HepG2 (cell line): ENCODE results near the gene MAN2C1. TPM values are rescaled to one million over a fixed set of nuclear protein-coding genes. Genes with fewer than 3 reads are reported as not detected.

Source experiments
- ATAC-seq: fragments of 200-7000 bp; cut with Tn5 transposase; 3 replicates; pipeline ENCODE4 v1.9.1; 2020; ENCODE audit warnings: mild to moderate bottlenecking, moderate library complexity
- BruUV-seq: library from RNA; stranded (reverse); fragments of 400-500 nt; replicated peaks from 2 replicates; lab custom pipeline; 2021; lab: Mats Ljungman, UMichigan
- CTCF ChIA-PET: fragments of 300-600 bp; formaldehyde crosslinking; extraction: SDS; loops from one replicate; lab custom pipeline; 2021; ENCODE audit warnings: low total read pairs, inconsistent platforms, low intra/inter-chr PET ratio; lab: Yijun Ruan, JAX
- POLR2A ChIA-PET: fragments of 350-600 bp; sonication (Branson Sonifier 250); formaldehyde crosslinking; loops from one replicate; lab custom pipeline; 2020; ENCODE audit warnings: antibody characterized with exemption, inconsistent platforms; lab: Yijun Ruan, JAX
- DNase-seq: peaks from one replicate; pipeline ENCODE4 v3.0.0-alpha.2; 2015; ENCODE audit warnings: low spot score
- FAIRE-seq: peaks from 3 replicates; lab custom pipeline; 2011; peaks lifted over from hg19 to GRCh38; lab: Jason Lieb, UNC
- H2AFZ ChIP-seq: one replicate; pipeline ENCODE4 v1.6.1; 2011; ENCODE audit warnings: low read length, inconsistent platforms
- H3K27ac ChIP-seq: fragments of 300-600 bp; 3 replicates; pipeline ENCODE4 v1.8.0; 2011; ENCODE audit warnings: mixed run types, mild to moderate bottlenecking, mixed read lengths, low read length, inconsistent platforms; ENCODE audit not compliant: insufficient read depth; ENCODE audit errors: extremely low read length
- H3K27me3 ChIP-seq, 2 experiments: fragments of 200-600 bp in 1 of 2; 2 replicates in 1 of 2; 3 replicates in 1 of 2; pipeline versions ENCODE4 v1.6.0 to v1.8.0; 2011; ENCODE audit warnings: low read length in 2 of 2, mild to moderate bottlenecking in 2 of 2, moderate library complexity in 2 of 2, inconsistent platforms in 1 of 2; ENCODE audit not compliant: insufficient read depth in 2 of 2, control insufficient read depth in 1 of 2
- H3K36me3 ChIP-seq, 2 experiments: fragments of 200-600 bp in 1 of 2; replicated peaks in 1 of 2; 2 replicates in 1 of 2; 3 replicates in 1 of 2; pipeline versions ENCODE4 v1.5.1 to v1.8.0; 2011; ENCODE audit warnings: low read length in 2 of 2, inconsistent platforms in 1 of 2; ENCODE audit not compliant: insufficient read depth in 2 of 2, control insufficient read depth in 1 of 2
- H3K4me1 ChIP-seq: 2 replicates; pipeline ENCODE4 v1.5.1; 2012; ENCODE audit warnings: low read length, inconsistent platforms; ENCODE audit not compliant: insufficient read depth
- H3K4me2 ChIP-seq: 2 replicates; pipeline ENCODE4 v1.6.0; 2011; ENCODE audit warnings: low read depth, low read length, inconsistent platforms
- H3K4me3 ChIP-seq, 3 experiments: fragments of 200-600 bp in 1 of 3; sonication (generic), shearing (Covaris generic) in 1 of 3; replicated peaks in 1 of 3; 2 replicates each; pipeline ENCODE4 v1.5.1; 2011 to 2016; ENCODE audit warnings: low read length in 3 of 3, inconsistent platforms in 2 of 3, low read depth in 2 of 3, mild to moderate bottlenecking in 2 of 3, control low read depth in 1 of 3, mixed read lengths in 1 of 3; ENCODE audit not compliant: insufficient read depth in 1 of 3
- H3K79me2 ChIP-seq: one replicate; pipeline ENCODE4 v1.6.1; 2011; ENCODE audit warnings: low read length, inconsistent platforms; ENCODE audit not compliant: insufficient read depth
- H3K9ac ChIP-seq: 2 replicates; pipeline ENCODE4 v1.6.0; 2011; ENCODE audit warnings: mild to moderate bottlenecking, low read depth, low read length, inconsistent platforms; ENCODE audit not compliant: insufficient read depth
- H3K9me3 ChIP-seq: 2 replicates; pipeline ENCODE4 v1.5.1; 2012; ENCODE audit warnings: mild to moderate bottlenecking, low read length
- H4K20me1 ChIP-seq: 2 replicates; pipeline ENCODE4 v1.6.0; 2011; ENCODE audit warnings: inconsistent platforms, mild to moderate bottlenecking, low read length, moderate library complexity; ENCODE audit not compliant: insufficient read depth
- ADNP ChIP-seq: sonication (generic); formaldehyde crosslinking; IDR thresholded peaks from 2 replicates; pipeline ENCODE4 v1.4.0; 2020; ENCODE audit warnings: missing genetic modification reagents
- ATF1 ChIP-seq: IDR thresholded peaks from 2 replicates; pipeline ENCODE4 v1.6.1; 2016; ENCODE audit warnings: mild to moderate bottlenecking, control low read depth
- ATF4 ChIP-seq, 2 experiments: fragments of 450-650 bp in 1 of 2; sonication (generic) in 1 of 2; formaldehyde crosslinking; IDR thresholded peaks; 2 replicates each; pipeline versions ENCODE4 v1.5.0 to v1.8.0; 2020 to 2022; ENCODE audit warnings: mild to moderate bottlenecking in 1 of 2, missing genetic modification reagents in 1 of 2
- FOXA3 ChIP-seq: IDR thresholded peaks from 2 replicates; pipeline ENCODE4 v1.6.1; 2016; ENCODE audit warnings: missing genetic modification reagents, missing compliant biosample characterization
- FOXM1 ChIP-seq: sonication (generic); formaldehyde crosslinking; IDR thresholded peaks from 2 replicates; pipeline ENCODE4 v1.5.0; 2020; ENCODE audit warnings: missing genetic modification reagents
- HNF4A ChIP-seq: sonication (generic); formaldehyde crosslinking; IDR thresholded peaks from 2 replicates; pipeline ENCODE4 v1.4.0; 2020; ENCODE audit warnings: missing genetic modification reagents
- KLF16 ChIP-seq, 2 experiments: sonication (generic) in 1 of 2; formaldehyde crosslinking in 1 of 2; IDR thresholded peaks; 2 replicates each; pipeline versions ENCODE4 v1.6.1 to v1.8.0; 2016 to 2023; ENCODE audit warnings: missing genetic modification reagents in 2 of 2, missing compliant biosample characterization in 1 of 2
- MXD4 ChIP-seq: IDR thresholded peaks from 2 replicates; pipeline ENCODE4 v1.6.1; 2016; ENCODE audit warnings: mild to moderate bottlenecking, missing biosample characterization, missing genetic modification reagents
- ONECUT2 ChIP-seq: sonication (generic); formaldehyde crosslinking; IDR thresholded peaks from 2 replicates; pipeline ENCODE4 v1.4.0; 2020; ENCODE audit warnings: missing genetic modification reagents
- PRPF4 ChIP-seq: fragments of 200-400 bp; formaldehyde crosslinking; IDR thresholded peaks from 2 replicates; pipeline ENCODE4 v1.6.1; 2016; ENCODE audit warnings: low read length, low read depth; ENCODE audit not compliant: poor library complexity, severe bottlenecking
- REXO4 ChIP-seq: sonication (generic); formaldehyde crosslinking; IDR thresholded peaks from 2 replicates; pipeline ENCODE4 v1.8.0; 2022; ENCODE audit warnings: missing genetic modification reagents, mild to moderate bottlenecking, borderline replicate concordance
- SMAD9 ChIP-seq: sonication (generic); formaldehyde crosslinking; IDR thresholded peaks from 2 replicates; pipeline ENCODE4 v1.5.1; 2020; ENCODE audit warnings: mild to moderate bottlenecking, missing genetic modification reagents
- SP2 ChIP-seq: sonication (generic); formaldehyde crosslinking; IDR thresholded peaks from 2 replicates; pipeline ENCODE4 v1.5.1; 2020; ENCODE audit warnings: mild to moderate bottlenecking, missing genetic modification reagents
- TAF15 ChIP-seq: fragments of 200-400 bp; formaldehyde crosslinking; IDR thresholded peaks from one replicate; pipeline ENCODE4 v1.6.1; 2018; ENCODE audit warnings: mild to moderate bottlenecking, low read depth, low read length; ENCODE audit not compliant: poor library complexity, severe bottlenecking
- THAP11 ChIP-seq: IDR thresholded peaks from 2 replicates; pipeline ENCODE4 v1.6.1; 2016; ENCODE audit warnings: missing biosample characterization, missing genetic modification reagents
- TMF1 ChIP-seq: sonication (generic); formaldehyde crosslinking; IDR thresholded peaks from 2 replicates; pipeline ENCODE4 v1.8.1; 2022; ENCODE audit warnings: low read depth, missing genetic modification reagents
- U2AF1 ChIP-seq: fragments of 200-400 bp; formaldehyde crosslinking; optimal IDR thresholded peaks from 2 replicates; pipeline ENCODE3; 2017; ENCODE audit warnings: mild to moderate bottlenecking, low read depth, low read length
- ZFAT ChIP-seq: sonication (generic); formaldehyde crosslinking; conservative IDR thresholded peaks from 2 replicates; pipeline ENCODE4 v1.8.1; 2023; ENCODE audit warnings: missing genetic modification reagents, inconsistent platforms
- ZNF138 ChIP-seq: sonication (generic); formaldehyde crosslinking; IDR thresholded peaks from 2 replicates; pipeline ENCODE4 v1.5.0; 2020; ENCODE audit warnings: mild to moderate bottlenecking, low read depth, missing genetic modification reagents
- ZNF333 ChIP-seq: sonication (generic); formaldehyde crosslinking; IDR thresholded peaks from 2 replicates; pipeline ENCODE4 v1.4.0; 2020; ENCODE audit warnings: mild to moderate bottlenecking, missing genetic modification reagents, borderline replicate concordance
- ZNF775 ChIP-seq: sonication (generic); formaldehyde crosslinking; IDR thresholded peaks from 2 replicates; pipeline ENCODE4 v1.4.0; 2020; ENCODE audit warnings: missing genetic modification reagents, mild to moderate bottlenecking, moderate library complexity, borderline replicate concordance
- WGBS: methylation state at CpG from one replicate; pipeline ENCODE4 v1.1.6; 2017; ENCODE audit warnings: low lambda C conversion rate; 5-methylcytosine and 5-hydroxymethylcytosine counted together
- in situ Hi-C: cut with HindIII; loops from 2 replicates; pipeline ENCODE4 v1.10.0; 2017; ENCODE audit warnings: low pct_unique_long_range_greater_than_20kb; ENCODE audit not compliant: extremely low pct_ligation_motif_present
- intact Hi-C: fragments of 100-400 bp; cut with micrococcal nuclease; formaldehyde crosslinking; loops from one replicate; pipeline ENCODE4 v1.10.0; 2022; ENCODE audit not compliant: unreplicated experiment
- polyA plus RNA-seq, 8 experiments: library from polyadenylated mRNA; depleted of rRNA in 3 of 8; stranded (reverse) in 7 of 8; unstranded in 1 of 8; fragments of >200 nt; fragmentation: Illumina TruSeq in 4 of 8; extraction: Trizol in 4 of 8; gene quantifications; 2 replicates each; pipeline versions ENCODE4 v1.2.1 to v1.2.3, GENCODE V29; 2011 to 2016; ENCODE audit warnings: low read depth in 4 of 8, missing spikeins in 1 of 8, mixed read lengths in 1 of 8; ENCODE audit not compliant: insufficient read depth in 1 of 8
- total RNA-seq, 5 experiments: library from RNA; depleted of rRNA; stranded (reverse); fragments of >200 nt; fragmentation: Illumina TruSeq; extraction: Trizol; gene quantifications; 2 replicates each; pipeline ENCODE4 v1.2.3, GENCODE V29; 2016; ENCODE audit warnings: low read depth in 1 of 5

MAN2C1 gene
- total and polyA plus RNA-seq, 2 of the 13 experiments (the other 11 are each of a cell fraction or from before 2014, with no cell fraction given) = 62.6 to 71.0 TPM

GRCh38 chr15:75348562-75349350, 19.7 kb downstream of the MAN2C1 start:
- H3K9ac ChIP-seq = peak overlapping the region; percentile 81
- no peak for DNase-seq
- ChIA-PET CTCF (no interaction called here), POLR2A (interaction anchor here (0.6 to 2.4 kb wide), 2 partner anchors 20 to 988 kb away, joined by 3 to 42 read pairs; partner anchors contain the start of genes ISL2 and MAN2C1)
- peak overlapping the region; percentile 94 for H3K4me2 ChIP-seq
- H3K27ac ChIP-seq = peak overlapping the region; percentile 47
- in situ Hi-C loops = no loop called here
- 76% methylated on average over 25 of the region's 46 CpGs for WGBS
- no TSS peak for BruUV-seq
- ATAC-seq = peak; percentile 29
- H2AFZ ChIP-seq = no peak overlapping the region
- H3K36me3 ChIP-seq = no peaks in the 10 kb centered on the region
- peak overlapping the region; percentile 70 to 96 (median 94) for H3K4me3 ChIP-seq
- H3K79me2 ChIP-seq = no peaks in the 10 kb centered on the region
- peaks cover 18% of the 10 kb centered on the region for H3K4me1 ChIP-seq
- intact Hi-C loops = no loop called here
- H4K20me1 ChIP-seq = no peaks in the 10 kb centered on the region
- no peaks in the 10 kb centered on the region for H3K27me3 ChIP-seq
- H3K9me3 ChIP-seq = no peaks in the 10 kb centered on the region
- no peak for FAIRE-seq
- TF ChIP-seq ONECUT2 (CRISPR knock-in tag) (no peak), SP2 (CRISPR knock-in tag) (no peak), ATF4 (CRISPR knock-in tag; IDR thresholded peaks at IDR 0.05) (no peak), KLF16 (CRISPR knock-in tag; IDR thresholded peaks at IDR 0.05) (no peak), FOXA3 (CRISPR knock-in tag) (no peak), U2AF1 (no peak), MXD4 (CRISPR knock-in tag) (no peak), THAP11 (CRISPR knock-in tag) (no peak), TAF15 (no peak), HNF4A (peak; percentile 48; the same call in 1 of the 2 replicates), ZFAT (no peak), ADNP (CRISPR knock-in tag) (no peak), REXO4 (CRISPR knock-in tag) (no peak), ZNF333 (0 out of 2 replicates have a peak, but pooled peaks have one; percentile 50), PRPF4 (no peak), FOXM1 (CRISPR knock-in tag) (no peak), ATF1 (CRISPR knock-in tag) (no peak), SMAD9 (CRISPR knock-in tag) (no peak), TMF1 (CRISPR knock-in tag) (no peak), ZNF775 (CRISPR knock-in tag) (no peak), ZNF138 (CRISPR knock-in tag) (no peak)
